ENCODE data around the gene MRPS34.

GRCh38 chr16:1771188-1771863 lies 1.6 kb downstream of the MRPS34 start, which contains the start of gene NME3:
- TF ChIP-seq CTCF (IDR thresholded peaks at IDR 0.05) (no peak), POLR2A (IDR thresholded peaks at IDR 0.05) (no peak)
